GM15510 (cell line): ENCODE measurements around the gene PTPRE.

Experiments
- POLR2A ChIP-seq: IDR thresholded peaks from 3 replicates; pipeline ENCODE4 v1.6.1; 2011; ENCODE audit warnings: borderline replicate concordance; ENCODE audit not compliant: insufficient read length; ENCODE audit errors: extremely low read depth

Gene PTPRE

DNA sequence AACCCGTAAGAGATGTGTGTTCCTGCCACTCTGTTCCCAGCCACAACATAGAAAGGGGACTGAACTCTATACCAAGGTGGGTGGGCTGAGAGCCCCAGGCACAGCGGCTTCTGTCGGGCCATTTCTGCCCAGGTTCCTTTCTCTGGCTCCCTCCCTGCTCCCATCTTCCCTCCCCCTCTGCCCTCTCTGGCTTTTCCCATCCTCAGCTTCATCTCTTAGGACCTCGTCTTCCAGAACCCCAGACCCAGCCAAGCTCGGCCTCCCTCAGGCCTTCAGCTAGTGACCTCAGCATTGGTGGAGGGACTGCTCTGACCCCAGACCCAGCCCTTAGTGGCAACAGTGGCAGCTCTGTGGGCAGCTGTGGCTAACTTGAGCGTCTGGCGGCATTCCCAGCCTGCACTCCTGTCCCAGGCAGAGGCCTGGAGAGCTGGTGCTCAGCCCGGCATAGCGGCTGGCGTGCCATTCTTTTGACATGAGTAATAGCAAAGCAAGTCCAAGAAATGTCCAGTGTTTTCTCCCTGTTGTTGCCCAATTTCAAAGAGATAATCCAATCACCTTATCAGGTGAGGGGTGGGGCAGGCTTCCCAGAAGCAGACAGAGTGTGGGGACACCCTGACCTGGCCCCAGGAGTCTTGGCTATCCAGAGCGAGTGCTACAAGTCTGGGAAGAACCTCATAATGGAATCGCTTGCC is 15.9 kb downstream of the PTPRE start:
- no peak for TF ChIP-seq POLR2A

DNA sequence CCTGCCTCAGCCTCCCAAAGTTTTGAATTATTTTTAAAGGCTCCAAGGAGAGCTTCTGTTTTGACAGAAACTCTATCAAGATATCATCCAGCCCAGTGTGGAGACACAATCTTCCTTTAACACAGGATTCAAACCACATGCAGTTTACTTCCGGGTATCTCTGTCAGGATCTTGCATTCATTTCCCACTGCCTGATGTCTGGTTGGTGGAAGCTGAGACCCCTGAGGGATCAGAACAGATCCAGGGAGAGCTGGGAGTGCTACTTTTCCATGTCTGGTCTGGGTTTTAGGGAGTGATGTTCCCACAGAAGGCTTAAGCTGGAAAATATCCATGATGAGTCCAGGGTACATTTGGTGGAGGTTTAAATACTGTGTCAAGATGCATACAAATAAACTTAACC is 16.7 kb downstream of the PTPRE start:
- no peak for TF ChIP-seq POLR2A

DNA sequence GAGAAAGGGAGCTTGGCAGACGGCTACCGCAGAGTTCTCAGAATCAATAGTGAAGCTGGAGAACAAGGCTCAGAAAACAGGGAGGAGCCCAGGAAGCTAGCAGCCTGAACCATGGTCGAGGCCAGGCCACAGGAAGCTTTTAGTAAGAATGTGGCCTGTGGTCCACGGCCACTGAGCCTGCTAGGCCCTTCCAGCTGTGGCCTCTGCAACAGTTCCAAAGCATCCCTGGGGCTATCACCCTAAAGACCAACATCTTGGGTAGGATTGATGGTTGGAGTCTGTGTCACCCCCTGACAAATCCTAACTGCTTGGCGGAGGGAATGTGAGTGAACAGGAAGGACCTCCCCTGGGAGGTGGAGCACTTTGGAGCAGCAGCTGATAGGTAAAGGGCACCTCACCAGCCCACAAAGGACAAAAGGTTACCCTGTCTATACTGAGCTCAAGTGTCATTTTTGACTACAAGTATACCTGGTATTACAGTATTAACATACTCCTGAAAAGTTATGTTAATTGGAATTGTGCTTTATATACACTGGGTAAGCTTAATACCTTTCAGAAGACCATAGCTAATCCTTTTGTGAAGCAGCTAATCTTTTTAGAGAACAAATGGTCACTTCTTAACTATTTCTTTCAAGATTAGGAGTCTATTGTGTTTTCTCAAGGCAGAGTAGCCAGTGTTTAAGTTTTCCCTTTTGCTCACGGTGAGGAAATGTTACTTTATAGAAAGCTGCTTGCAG is 18.7 kb downstream of the PTPRE start:
- TF ChIP-seq POLR2A, result no peak

- TF ChIP-seq POLR2A, result no peak
Observed at GRCh38 chr10:127926455-127926854, 19.6 kb downstream of the PTPRE start.

DNA sequence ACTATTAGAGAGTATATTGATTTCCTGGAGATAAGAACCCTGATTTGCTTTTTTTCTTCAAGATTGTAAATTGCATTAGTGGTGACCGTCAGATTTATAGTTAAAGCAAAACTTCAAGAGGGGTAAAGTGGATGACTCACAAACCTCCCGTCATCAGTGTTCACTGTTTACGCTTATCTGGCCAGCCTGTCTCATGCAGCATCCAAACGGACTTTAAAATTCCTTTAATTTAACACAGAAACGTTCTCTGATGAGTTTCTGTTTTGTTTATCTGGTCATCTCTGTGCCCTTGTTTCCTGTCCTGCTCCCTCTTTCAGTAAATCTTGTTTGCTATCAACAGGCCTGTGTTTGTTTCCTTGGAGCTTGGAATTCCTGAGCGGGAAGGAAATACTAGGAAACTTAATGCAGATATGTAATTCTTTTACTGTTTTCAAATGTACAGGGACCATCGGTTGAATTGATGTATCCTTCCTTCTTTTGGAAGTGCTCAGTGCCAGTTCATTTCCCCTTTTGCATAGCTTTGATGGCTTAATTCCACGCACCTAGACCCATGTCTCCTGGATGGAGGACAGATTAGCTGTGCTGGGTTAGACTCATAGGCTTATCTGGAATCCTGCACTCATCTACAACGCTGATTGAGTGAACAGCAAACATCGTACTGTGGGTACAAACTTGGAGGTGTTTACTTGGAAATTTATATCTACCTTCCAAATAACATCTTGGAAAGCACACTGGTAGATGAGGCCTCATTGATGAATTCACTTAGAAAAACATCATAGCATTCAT is 21.3 kb downstream of the PTPRE start:
- TF ChIP-seq POLR2A, result no peak

GRCh38 chr10:127932521-127933270 is 25.8 kb downstream of the PTPRE start:
- no peak for TF ChIP-seq POLR2A

DNA sequence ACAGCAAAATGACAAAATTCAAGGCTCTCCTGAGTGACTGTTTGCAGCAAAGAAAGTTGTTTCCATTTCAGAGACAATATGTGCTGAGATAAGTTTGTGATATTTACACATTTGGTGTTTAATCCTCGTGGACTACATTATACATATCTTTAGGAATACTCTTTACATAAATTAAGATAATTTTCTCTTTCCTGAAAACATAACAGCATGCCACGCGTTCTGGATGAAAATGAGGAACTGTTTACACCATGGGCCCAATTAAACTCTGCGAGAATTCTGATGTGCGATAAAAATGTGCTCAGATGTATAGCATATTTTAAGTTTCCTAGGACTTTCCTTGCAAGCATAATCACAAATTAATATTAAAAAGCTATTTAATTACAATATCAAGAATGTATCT is 26.4 kb downstream of the PTPRE start:
- no peak for TF ChIP-seq POLR2A

GRCh38 chr10:127934383-127934782 is 27.5 kb downstream of the PTPRE start:
- no peak for TF ChIP-seq POLR2A

GRCh38 chr10:127935071-127935561 is 28.2 kb downstream of the PTPRE start:
- no peak for TF ChIP-seq POLR2A

- no peak for TF ChIP-seq POLR2A
Observed at GRCh38 chr10:127937069-127937468, 30.2 kb downstream of the PTPRE start.

GRCh38 chr10:127937915-127938463 is 31.1 kb downstream of the PTPRE start:
- no peak for TF ChIP-seq POLR2A

DNA sequence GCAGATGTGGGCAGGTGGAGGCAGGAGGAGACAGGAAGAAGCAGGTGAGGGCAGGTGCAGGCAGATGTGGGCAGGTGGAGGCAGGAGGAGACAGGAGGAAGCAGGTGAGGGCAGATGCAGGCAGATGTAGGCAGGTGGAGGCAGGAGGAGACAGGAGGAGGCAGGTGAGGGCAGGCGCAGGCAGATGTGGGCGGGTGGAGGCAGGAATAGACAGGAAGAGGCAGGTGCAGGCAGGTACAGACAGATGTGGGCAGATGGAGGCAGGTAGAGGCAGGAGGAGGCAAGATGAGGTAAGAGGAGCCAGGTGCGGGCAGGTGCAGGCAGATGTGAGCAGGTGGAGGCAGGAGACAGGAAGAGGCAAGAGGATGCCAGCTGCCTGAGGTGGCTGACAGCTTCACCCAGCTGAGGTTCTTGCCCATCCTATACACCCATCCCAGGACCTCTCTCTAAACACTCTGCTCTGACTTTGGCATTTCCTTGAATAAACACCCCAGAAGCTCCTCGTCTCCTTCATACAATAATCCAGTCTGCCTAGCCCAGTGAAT is 33.0 kb downstream of the PTPRE start:
- TF ChIP-seq POLR2A, result no peak

DNA sequence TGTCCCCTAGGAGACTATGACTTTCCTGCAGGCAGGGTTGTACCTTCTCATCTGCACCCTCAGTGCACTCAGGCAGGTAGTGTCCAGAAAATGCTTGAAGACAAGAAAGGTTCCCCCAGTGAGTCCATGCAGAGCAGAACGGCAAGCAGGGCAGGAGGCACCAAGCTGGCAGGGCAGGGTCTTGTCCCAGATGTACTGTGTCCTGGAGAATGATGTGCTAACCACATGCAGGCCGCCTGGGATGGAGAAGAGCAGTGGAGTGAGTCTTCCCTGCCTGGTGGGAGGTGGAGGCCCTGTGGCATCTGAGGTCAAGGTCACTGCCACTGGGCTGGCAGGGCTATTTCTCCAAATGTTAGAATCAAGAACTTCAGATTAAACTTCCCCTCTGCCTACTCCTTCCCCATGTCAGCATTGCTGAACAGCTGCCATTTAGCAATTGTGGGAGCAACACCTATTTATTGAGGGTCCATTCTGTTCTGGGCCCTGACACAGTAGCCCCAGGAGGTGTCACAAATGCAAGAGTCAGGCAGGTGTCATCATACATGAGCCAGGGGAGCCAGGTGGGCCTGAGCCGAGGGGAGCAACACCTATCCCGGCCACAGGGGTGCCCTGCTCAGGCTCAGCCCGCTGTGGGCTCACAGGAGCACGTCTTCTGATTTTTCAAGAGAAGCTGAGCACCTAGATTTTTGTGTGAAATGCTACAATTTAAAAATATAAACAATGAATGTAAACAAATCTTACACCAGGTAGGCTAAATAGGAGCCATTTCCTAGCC is 34.1 kb downstream of the PTPRE start:
- TF ChIP-seq POLR2A, result no peak

DNA sequence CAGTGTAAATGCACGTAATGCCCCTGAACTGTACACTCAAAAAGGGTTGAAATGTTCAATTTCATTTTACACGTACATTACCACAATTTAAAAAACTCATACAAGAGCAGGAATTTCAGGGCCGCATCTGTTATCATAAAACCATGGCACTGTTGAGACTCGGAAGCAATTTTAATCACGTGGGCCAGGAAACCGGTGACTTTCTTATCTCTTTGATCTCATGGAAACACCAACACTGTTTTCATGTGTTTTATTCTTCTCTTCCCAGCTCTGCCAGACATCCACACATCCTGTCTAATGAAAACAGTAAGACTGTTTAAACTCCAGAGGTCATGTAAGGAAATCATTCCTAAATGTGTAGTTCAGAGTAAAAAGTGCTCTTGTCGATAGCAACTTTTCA is 35.9 kb downstream of the PTPRE start:
- no peak for TF ChIP-seq POLR2A

- TF ChIP-seq POLR2A, result no peak
Observed at GRCh38 chr10:127943336-127943910, 36.5 kb downstream of the PTPRE start.
